Inflammatory macrophage treated with lipopolysaccharide for 1 hour (primary cell): ENCODE results near the gene APOA5.
A peak's percentile ranks its signal among the peaks of the same experiment; 100 is the strongest.
"Not testable (repeated sequence)": the region's sequence is repeated elsewhere in the genome, so short reads cannot be mapped to it uniquely, and the experiment has no call there.

ENCODE experiments used
- DNase-seq, 2 donors: peaks; one replicate each; pipeline ENCODE4 v3.0.0-alpha.2; 2020 to 2022

The APOA5 gene

GRCh38 chr11:116791813-116792143, at the start of gene APOA5:
TSS of gene APOA5 (minus strand) at chr11:116791879. CDS start at chr11:116791860, 19 bp downstream.
- DNase-seq = no peak

- DNase-seq = no peak
Measured at GRCh38 chr11:116840746-116841296, 49.1 kb upstream of the APOA5 start.

GRCh38 chr11:116840224-116840745, 48.6 kb upstream of the APOA5 start:
- DNase-seq = no peak

- DNase-seq = no peak
Measured at GRCh38 chr11:116838321-116839084, 46.8 kb upstream of the APOA5 start.

- no peak for DNase-seq
Measured at GRCh38 chr11:116837231-116838091, 45.8 kb upstream of the APOA5 start, which contains the start of gene APOA1. TSS of gene APOA1 (minus strand) at chr11:116837622. CDS start at chr11:116837387, 235 bp downstream.

- DNase-seq = no peak
Measured at GRCh38 chr11:116836632-116836991, 44.9 kb upstream of the APOA5 start.

GRCh38 chr11:116835791-116836631, 44.3 kb upstream of the APOA5 start:
- DNase-seq = peak; percentile 40 to 56

- no peak for DNase-seq
Measured at GRCh38 chr11:116835042-116835772, 43.5 kb upstream of the APOA5 start.

- DNase-seq = not testable (repeated sequence)
Measured at GRCh38 chr11:116834535-116835041, 42.9 kb upstream of the APOA5 start.

GRCh38 chr11:116833816-116834534, 42.3 kb upstream of the APOA5 start:
- no peak for DNase-seq

GRCh38 chr11:116833491-116833815, 41.8 kb upstream of the APOA5 start:
- DNase-seq = no peak

- no peak for DNase-seq
Measured at GRCh38 chr11:116832350-116833290, 40.9 kb upstream of the APOA5 start.

GRCh38 chr11:116831790-116832349, 40.2 kb upstream of the APOA5 start:
- DNase-seq = no peak

- DNase-seq = no peak
Measured at GRCh38 chr11:116830184-116830912, 38.7 kb upstream of the APOA5 start.

- DNase-seq = no peak
Measured at GRCh38 chr11:116829525-116830183, 38.0 kb upstream of the APOA5 start, which contains the start of gene APOC3. TSS of gene APOC3 (plus strand) at chr11:116829907. CDS start at chr11:116830583, 676 bp downstream.

- no peak for DNase-seq
Measured at GRCh38 chr11:116828632-116829524, 37.2 kb upstream of the APOA5 start.

GRCh38 chr11:116827461-116827860, 35.8 kb upstream of the APOA5 start:
- DNase-seq = no peak
